Measurements from ENCODE around the gene ANO10. TPM values are rescaled to one million over a fixed set of nuclear protein-coding genes. Genes with fewer than 3 reads are reported as not detected.
"Not testable (repeated sequence)": the region's sequence is repeated elsewhere in the genome, so short reads cannot be mapped to it uniquely, and the experiment has no call there.

Gene ANO10
- total and polyA plus RNA-seq, 5 donors from 2014 or later = 5.3 to 9.8 (median 6.5) TPM

DNA sequence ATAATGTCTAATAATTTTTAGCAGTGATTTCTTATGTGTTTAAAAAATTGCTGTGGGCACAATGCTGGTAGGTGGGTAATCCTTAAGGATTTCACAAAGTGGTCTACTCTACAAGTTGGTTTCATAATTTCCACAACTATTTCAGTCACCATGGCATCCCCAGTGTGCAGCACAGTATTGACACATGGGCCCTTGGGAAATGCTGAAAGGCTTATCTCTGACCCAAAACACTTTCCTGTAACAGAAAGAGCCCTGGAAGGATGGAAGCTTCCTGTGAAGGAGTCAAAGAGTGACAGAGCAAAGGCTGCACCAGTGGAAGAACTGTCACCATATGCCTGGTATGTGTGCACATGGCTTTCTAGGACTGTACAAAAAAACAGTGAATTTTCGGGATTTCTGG, 153.7 kb downstream of the ANO10 start:
- H3K27ac Mint-ChIP-seq = no peak overlapping the region
- Histone ChIP-seq H3K27me3 (ENCODE audit: control insufficient read depth, insufficient read depth, low read length) (no peaks in the 10 kb centered on the region), H3K4me1 (ENCODE audit: control insufficient read depth, insufficient read depth, low read length, poor library complexity, severe bottlenecking) (peaks cover 6% of the 10 kb centered on the region), H3K27ac (ENCODE audit: insufficient read depth, low read length, poor library complexity, severe bottlenecking) (no peak overlapping the region), H3K36me3 (ENCODE audit: control insufficient read depth, insufficient read depth, low read length) (no peaks in the 10 kb centered on the region), H3K4me3 (ENCODE audit: low read depth, low read length) (no peak overlapping the region), H3K9me3 (ENCODE audit: control insufficient read depth in 2 of 2, low read length in 2 of 2) (no peaks in the 10 kb centered on the region)
- H3K36me3 Mint-ChIP-seq = peaks cover 4% of the 10 kb centered on the region
- DNase-seq (no peak), ATAC-seq (ENCODE audit: low read depth in 2 of 2) (no peak)
- H3K27me3 Mint-ChIP-seq = no peaks in the 10 kb centered on the region
- H3K9me3 Mint-ChIP-seq = peaks cover 0 to 2% (median 0%) of the 10 kb centered on the region in 7 donors
- peaks cover 5 to 17% (median 9%) of the 10 kb centered on the region in 4 donors for H3K4me1 Mint-ChIP-seq
- H3K4me3 Mint-ChIP-seq = no peak overlapping the region

- H3K4me3 Mint-ChIP-seq = no peak overlapping the region
Observed at GRCh38 chr3:43465109-43465508, 156.7 kb downstream of the ANO10 start.

DNA sequence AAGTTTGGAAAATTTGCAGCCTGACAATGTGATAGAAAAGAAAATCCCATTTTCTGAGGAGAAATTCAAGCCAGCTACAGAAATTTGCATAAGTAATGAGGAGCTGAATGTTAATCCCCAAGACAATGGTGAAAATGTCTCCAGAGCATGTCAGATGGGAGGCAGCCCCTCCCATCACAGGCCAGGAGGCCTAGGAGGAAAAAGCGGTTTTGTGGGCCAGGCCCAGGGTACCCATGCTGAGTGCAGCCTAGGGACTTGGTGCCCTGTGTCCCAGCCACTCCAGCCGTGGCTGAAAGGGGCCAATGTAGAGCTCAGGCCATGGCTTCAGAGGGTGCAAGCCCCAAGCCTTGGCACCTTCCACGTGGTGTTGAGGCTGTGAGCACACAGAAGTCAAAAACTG, 159.2 kb downstream of the ANO10 start:
- not testable (repeated sequence) for H3K9me3 Mint-ChIP-seq; H3K27ac Mint-ChIP-seq; H3K27ac ChIP-seq (ENCODE audit: insufficient read depth, low read length, poor library complexity, severe bottlenecking); H3K4me1 Mint-ChIP-seq; H3K36me3 ChIP-seq (ENCODE audit: control insufficient read depth, insufficient read depth, low read length); H3K4me3 Mint-ChIP-seq; H3K9me3 ChIP-seq (ENCODE audit: control insufficient read depth in 2 of 2, low read length in 2 of 2); DNase-seq; H3K36me3 Mint-ChIP-seq; ATAC-seq (ENCODE audit: low read depth in 2 of 2); H3K4me1 ChIP-seq (ENCODE audit: control insufficient read depth, insufficient read depth, low read length, poor library complexity, severe bottlenecking); H3K27me3 ChIP-seq (ENCODE audit: control insufficient read depth, insufficient read depth, low read length); H3K27me3 Mint-ChIP-seq; H3K4me3 ChIP-seq (ENCODE audit: low read depth, low read length)

More at GRCh38 chr3:43465109-43465508, 156.7 kb downstream of the ANO10 start:
- Histone ChIP-seq H3K27ac (ENCODE audit: insufficient read depth, low read length, poor library complexity, severe bottlenecking) (no peak overlapping the region), H3K4me1 (ENCODE audit: control insufficient read depth, insufficient read depth, low read length, poor library complexity, severe bottlenecking) (peaks cover 6% of the 10 kb centered on the region), H3K27me3 (ENCODE audit: control insufficient read depth, insufficient read depth, low read length) (no peaks in the 10 kb centered on the region), H3K9me3 (ENCODE audit: control insufficient read depth in 2 of 2, low read length in 2 of 2) (no peaks in the 10 kb centered on the region), H3K36me3 (ENCODE audit: control insufficient read depth, insufficient read depth, low read length) (no peaks in the 10 kb centered on the region), H3K4me3 (ENCODE audit: low read depth, low read length) (no peak overlapping the region)
- H3K27ac Mint-ChIP-seq = no peak overlapping the region
- H3K27me3 Mint-ChIP-seq = no peaks in the 10 kb centered on the region
- peaks cover 4 to 16% (median 8%) of the 10 kb centered on the region in 4 donors for H3K4me1 Mint-ChIP-seq
- peaks cover 0 to 2% (median 1%) of the 10 kb centered on the region in 7 donors for H3K9me3 Mint-ChIP-seq
- DNase-seq (no peak), ATAC-seq (ENCODE audit: low read depth in 2 of 2) (no peak)
- peaks cover 4% of the 10 kb centered on the region for H3K36me3 Mint-ChIP-seq

- no peaks in the 10 kb centered on the region for H3K27me3 ChIP-seq (ENCODE audit: control insufficient read depth, insufficient read depth, low read length)
- H3K27ac Mint-ChIP-seq = no peak overlapping the region
- H3K36me3 ChIP-seq (ENCODE audit: control insufficient read depth, insufficient read depth, low read length) = no peaks in the 10 kb centered on the region
- DNase-seq (no peak), ATAC-seq (ENCODE audit: low read depth in 2 of 2) (no peak)
- no peaks in the 10 kb centered on the region for H3K27me3 Mint-ChIP-seq
- H3K36me3 Mint-ChIP-seq = peaks cover 4% of the 10 kb centered on the region
- H3K4me1 Mint-ChIP-seq = peaks cover 0 to 17% (median 8%) of the 10 kb centered on the region in 4 donors
- no peak overlapping the region for H3K4me3 ChIP-seq (ENCODE audit: low read depth, low read length)
- peaks cover 0 to 2% (median 0%) of the 10 kb centered on the region in 7 donors for H3K9me3 Mint-ChIP-seq
- no peak overlapping the region for H3K27ac ChIP-seq (ENCODE audit: insufficient read depth, low read length, poor library complexity, severe bottlenecking)
- no peak overlapping the region for H3K4me3 Mint-ChIP-seq
- no peaks in the 10 kb centered on the region for H3K9me3 ChIP-seq (ENCODE audit: control insufficient read depth in 2 of 2, low read length in 2 of 2)
- H3K4me1 ChIP-seq (ENCODE audit: control insufficient read depth, insufficient read depth, low read length, poor library complexity, severe bottlenecking) = no peaks in the 10 kb centered on the region
Observed at GRCh38 chr3:43461345-43461744, 160.5 kb downstream of the ANO10 start.

DNA sequence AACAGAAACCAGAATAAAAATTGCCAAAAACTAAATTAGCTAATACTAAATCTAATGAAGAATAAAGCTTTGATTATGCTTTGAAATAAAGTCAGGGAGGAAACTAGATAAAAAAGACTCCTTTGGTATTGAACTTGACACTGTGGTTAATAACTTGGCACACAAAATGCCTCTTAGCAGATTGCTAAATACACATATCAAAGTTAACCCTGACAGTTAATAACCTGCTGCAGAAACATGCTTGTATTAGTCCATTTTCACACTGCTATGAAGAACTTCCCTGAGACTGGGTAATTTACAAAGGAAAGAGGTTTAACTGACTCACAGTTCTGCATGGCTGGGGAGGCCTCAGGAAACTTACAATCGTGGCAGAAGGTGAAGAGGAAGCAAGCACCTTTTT, 164.8 kb downstream of the ANO10 start:
- peaks cover 0 to 17% (median 8%) of the 10 kb centered on the region in 4 donors for H3K4me1 Mint-ChIP-seq

DNA sequence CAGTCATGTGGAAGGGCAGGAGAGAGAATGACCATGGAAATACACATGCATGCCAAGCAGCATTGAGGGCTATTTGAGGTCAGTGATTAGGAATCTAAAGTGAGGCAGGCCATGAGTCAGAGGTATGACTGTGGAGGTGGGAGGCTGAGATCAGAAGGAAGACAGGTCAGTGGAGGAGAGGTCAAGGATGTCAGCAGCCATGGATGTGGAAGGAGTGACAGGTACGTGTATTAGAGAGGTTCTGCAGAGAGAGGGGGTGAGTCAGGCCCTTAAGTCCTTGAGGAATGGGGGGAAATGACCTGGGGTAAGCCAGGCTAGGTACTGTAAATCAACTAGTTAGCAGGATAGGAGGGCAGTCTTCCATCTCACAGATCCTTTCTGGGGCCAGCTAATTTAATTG, 166.6 kb downstream of the ANO10 start:
- Histone ChIP-seq H3K4me1 (ENCODE audit: control insufficient read depth, insufficient read depth, low read length, poor library complexity, severe bottlenecking) (no peaks in the 10 kb centered on the region), H3K4me3 (ENCODE audit: low read depth, low read length) (no peak overlapping the region), H3K36me3 (ENCODE audit: control insufficient read depth, insufficient read depth, low read length) (no peaks in the 10 kb centered on the region), H3K27ac (ENCODE audit: insufficient read depth, low read length, poor library complexity, severe bottlenecking) (no peak overlapping the region), H3K27me3 (ENCODE audit: control insufficient read depth, insufficient read depth, low read length) (no peaks in the 10 kb centered on the region), H3K9me3 (ENCODE audit: control insufficient read depth in 2 of 2, low read length in 2 of 2) (no peaks in the 10 kb centered on the region)
- H3K9me3 Mint-ChIP-seq = no peaks in the 10 kb centered on the region
- H3K27ac Mint-ChIP-seq = no peak overlapping the region
- ATAC-seq (ENCODE audit: low read depth in 2 of 2) (no peak), DNase-seq (no peak)
- peaks cover 0 to 12% (median 6%) of the 10 kb centered on the region in 4 donors for H3K4me1 Mint-ChIP-seq
- H3K36me3 Mint-ChIP-seq = no peaks in the 10 kb centered on the region
- no peak overlapping the region for H3K4me3 Mint-ChIP-seq
- no peaks in the 10 kb centered on the region for H3K27me3 Mint-ChIP-seq

More for the DNA sequence above, 164.8 kb downstream of the ANO10 start:
- not testable (repeated sequence) for H3K27me3 ChIP-seq (ENCODE audit: control insufficient read depth, insufficient read depth, low read length); ATAC-seq (ENCODE audit: low read depth in 2 of 2); H3K36me3 Mint-ChIP-seq; H3K4me3 ChIP-seq (ENCODE audit: low read depth, low read length); DNase-seq; H3K36me3 ChIP-seq (ENCODE audit: control insufficient read depth, insufficient read depth, low read length); H3K4me1 ChIP-seq (ENCODE audit: control insufficient read depth, insufficient read depth, low read length, poor library complexity, severe bottlenecking); H3K4me3 Mint-ChIP-seq; H3K9me3 ChIP-seq (ENCODE audit: control insufficient read depth in 2 of 2, low read length in 2 of 2); H3K27ac ChIP-seq (ENCODE audit: insufficient read depth, low read length, poor library complexity, severe bottlenecking); H3K9me3 Mint-ChIP-seq; H3K27me3 Mint-ChIP-seq
- H3K27ac Mint-ChIP-seq = peak overlapping the region in 1 of 3 donors; percentile 83

DNA sequence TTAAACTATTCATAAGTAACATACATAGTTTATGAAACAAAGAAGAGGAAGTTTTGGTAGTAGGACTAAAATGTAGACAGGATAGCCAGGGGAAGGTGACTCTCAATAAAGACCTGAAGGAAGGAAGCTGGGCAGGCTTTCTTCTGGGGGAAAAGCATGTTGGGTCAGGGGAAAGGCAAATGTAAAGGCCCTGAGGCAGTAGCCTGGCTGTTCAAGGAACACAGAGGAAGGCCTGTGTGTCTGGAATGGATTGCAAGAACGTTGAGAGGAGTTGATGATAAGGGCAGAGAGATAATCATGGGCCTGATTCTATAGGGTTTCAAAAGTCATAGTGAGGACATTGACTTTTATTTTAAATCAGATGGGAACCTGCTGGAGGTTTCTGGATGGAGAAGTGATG, 167.8 kb downstream of the ANO10 start:
- ATAC-seq (ENCODE audit: low read depth in 2 of 2) (no peak), DNase-seq (no peak)
- no peaks in the 10 kb centered on the region for H3K27me3 ChIP-seq (ENCODE audit: control insufficient read depth, insufficient read depth, low read length)
- no peaks in the 10 kb centered on the region for H3K36me3 ChIP-seq (ENCODE audit: control insufficient read depth, insufficient read depth, low read length)
- H3K9me3 Mint-ChIP-seq = no peaks in the 10 kb centered on the region
- no peaks in the 10 kb centered on the region for H3K4me1 ChIP-seq (ENCODE audit: control insufficient read depth, insufficient read depth, low read length, poor library complexity, severe bottlenecking)
- H3K27ac ChIP-seq (ENCODE audit: insufficient read depth, low read length, poor library complexity, severe bottlenecking) = no peak overlapping the region
- H3K27me3 Mint-ChIP-seq = no peaks in the 10 kb centered on the region
- no peak overlapping the region for H3K27ac Mint-ChIP-seq
- H3K9me3 ChIP-seq (ENCODE audit: control insufficient read depth in 2 of 2, low read length in 2 of 2) = no peaks in the 10 kb centered on the region
- H3K4me3 Mint-ChIP-seq = no peak overlapping the region
- no peak overlapping the region for H3K4me3 ChIP-seq (ENCODE audit: low read depth, low read length)
- no peaks in the 10 kb centered on the region for H3K36me3 Mint-ChIP-seq
- peaks cover 0 to 13% (median 6%) of the 10 kb centered on the region in 4 donors for H3K4me1 Mint-ChIP-seq

- ATAC-seq (ENCODE audit: low read depth in 2 of 2) = no peak
- H3K4me3 ChIP-seq (ENCODE audit: low read depth, low read length) = no peak overlapping the region
- H3K36me3 Mint-ChIP-seq = no peaks in the 10 kb centered on the region
- no peak for DNase-seq
- H3K27ac ChIP-seq (ENCODE audit: insufficient read depth, low read length, poor library complexity, severe bottlenecking) = no peak overlapping the region
- H3K36me3 ChIP-seq (ENCODE audit: control insufficient read depth, insufficient read depth, low read length) = no peaks in the 10 kb centered on the region
- H3K4me1 ChIP-seq (ENCODE audit: control insufficient read depth, insufficient read depth, low read length, poor library complexity, severe bottlenecking) = no peaks in the 10 kb centered on the region
- no peaks in the 10 kb centered on the region for H3K9me3 ChIP-seq (ENCODE audit: control insufficient read depth in 2 of 2, low read length in 2 of 2)
- no peak overlapping the region for H3K27ac Mint-ChIP-seq
- H3K4me1 Mint-ChIP-seq = peaks cover 0 to 6% (median 5%) of the 10 kb centered on the region in 4 donors
- H3K9me3 Mint-ChIP-seq = peaks cover 0 to 1% (median 0%) of the 10 kb centered on the region in 7 donors
- no peaks in the 10 kb centered on the region for H3K27me3 ChIP-seq (ENCODE audit: control insufficient read depth, insufficient read depth, low read length)
- H3K4me3 Mint-ChIP-seq = no peak overlapping the region
- H3K27me3 Mint-ChIP-seq = no peaks in the 10 kb centered on the region
Observed at GRCh38 chr3:43451670-43452254, 170.0 kb downstream of the ANO10 start.

All from CD4-positive, CD25-positive, alpha-beta regulatory T cell (primary cell).